GM18499 (cell line): ENCODE results near the gene EVI5L.
"Not testable (repeated sequence)": the region's sequence is repeated elsewhere in the genome, so short reads cannot be mapped to it uniquely, and the experiment has no call there.

Experiments
- ATAC-seq: cut with Tn5 transposase; IDR thresholded peaks from one replicate; pipeline ENCODE4 v1.9.1; 2021; ENCODE audit warnings: moderate number of reproducible peaks; ENCODE audit not compliant: insufficient read depth, unreplicated experiment

Gene EVI5L

DNA sequence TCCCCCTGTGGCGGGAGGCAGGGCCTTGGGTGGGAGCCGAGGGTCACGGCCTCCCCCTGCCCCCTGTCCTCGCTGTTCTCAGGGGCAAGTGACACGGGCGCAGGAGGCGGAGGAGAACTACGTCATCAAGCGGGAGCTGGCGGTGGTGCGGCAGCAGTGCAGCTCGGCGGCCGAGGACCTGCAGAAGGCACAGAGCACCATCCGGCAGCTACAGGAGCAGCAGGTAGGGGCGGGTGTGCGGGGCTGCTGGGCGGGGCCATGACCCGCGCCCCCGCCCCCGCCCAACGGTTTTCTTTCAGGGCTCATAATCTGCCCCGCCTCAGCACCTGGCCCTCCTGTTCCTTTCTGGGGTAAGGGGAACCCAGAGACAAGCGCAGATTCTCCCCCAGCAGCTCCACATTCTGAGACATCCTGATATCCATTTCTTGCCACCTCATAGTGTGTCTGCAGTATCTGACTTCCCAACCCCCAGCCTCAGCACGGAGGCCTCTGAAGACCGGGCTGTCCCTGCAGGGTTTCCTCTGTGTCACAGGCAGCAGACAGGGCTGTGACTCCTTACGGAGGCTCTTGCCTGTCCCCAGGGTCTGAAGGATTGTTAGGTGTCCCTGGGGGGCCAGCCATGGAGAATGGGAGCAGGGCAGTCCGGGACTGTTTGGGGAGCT lies 28.2 kb downstream of the EVI5L start:
- no peak for ATAC-seq

DNA sequence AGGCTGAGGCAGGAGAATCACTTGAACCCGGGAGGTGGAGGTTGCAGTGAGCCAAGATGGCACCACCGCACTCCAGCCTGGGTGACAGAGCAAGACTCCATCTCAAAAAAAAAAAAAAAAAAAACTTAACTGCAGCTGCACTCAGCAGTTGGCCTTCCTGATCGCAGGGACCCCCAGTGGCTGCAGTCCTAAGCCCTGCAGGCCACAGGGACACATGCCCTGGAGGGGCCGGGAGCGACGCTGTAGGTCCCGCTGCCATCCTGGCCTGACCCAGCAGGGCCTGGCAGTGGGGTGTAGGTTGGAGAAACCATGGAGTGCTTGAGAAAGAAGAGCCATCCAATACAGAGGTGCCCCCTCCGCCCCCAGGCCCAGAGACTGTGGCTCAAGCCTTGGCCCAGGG lies 29.1 kb downstream of the EVI5L start:
- not testable (repeated sequence) for ATAC-seq

DNA sequence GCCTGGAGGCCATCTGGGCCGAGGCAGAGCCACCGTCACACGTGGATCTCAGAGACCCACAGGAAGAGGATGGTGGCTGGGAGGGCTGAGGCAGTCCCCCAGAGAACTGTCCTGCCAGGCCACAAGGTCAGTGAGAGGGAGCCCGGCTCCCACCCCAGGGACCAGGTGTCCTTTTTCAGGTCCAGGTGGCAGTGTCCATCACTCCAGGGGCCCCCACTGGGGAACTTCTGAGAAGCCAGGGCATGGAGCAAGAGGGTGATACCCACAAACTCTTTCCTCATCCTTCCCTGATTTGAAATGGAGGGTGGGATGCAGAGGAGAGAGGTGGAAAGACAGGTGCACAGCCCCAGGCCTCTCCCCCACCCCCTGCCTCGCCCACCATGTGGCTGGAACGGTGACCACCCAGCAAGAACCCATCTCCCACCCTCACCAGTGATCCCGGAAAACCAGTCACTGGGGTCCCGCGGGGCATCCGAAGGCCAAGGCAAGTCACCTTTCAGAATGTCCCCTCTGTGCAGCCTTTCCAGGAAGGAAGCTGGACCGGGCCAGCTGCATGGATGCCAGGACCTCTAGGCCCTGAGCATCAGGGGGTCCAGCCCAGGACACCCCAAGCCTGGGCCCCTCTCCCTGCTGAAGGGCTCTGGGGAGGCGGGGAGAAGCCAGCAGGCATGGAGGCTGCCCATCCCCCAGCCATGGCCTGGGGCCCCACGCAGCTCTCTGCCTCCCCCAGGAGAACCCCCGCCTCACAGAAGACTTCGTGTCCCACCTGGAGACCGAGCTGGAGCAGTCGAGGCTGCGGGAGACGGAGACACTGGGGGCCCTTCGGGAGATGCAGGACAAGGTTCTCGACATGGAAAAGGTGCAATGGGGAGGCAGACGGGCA lies 30.1 kb downstream of the EVI5L start:
- no peak for ATAC-seq

DNA sequence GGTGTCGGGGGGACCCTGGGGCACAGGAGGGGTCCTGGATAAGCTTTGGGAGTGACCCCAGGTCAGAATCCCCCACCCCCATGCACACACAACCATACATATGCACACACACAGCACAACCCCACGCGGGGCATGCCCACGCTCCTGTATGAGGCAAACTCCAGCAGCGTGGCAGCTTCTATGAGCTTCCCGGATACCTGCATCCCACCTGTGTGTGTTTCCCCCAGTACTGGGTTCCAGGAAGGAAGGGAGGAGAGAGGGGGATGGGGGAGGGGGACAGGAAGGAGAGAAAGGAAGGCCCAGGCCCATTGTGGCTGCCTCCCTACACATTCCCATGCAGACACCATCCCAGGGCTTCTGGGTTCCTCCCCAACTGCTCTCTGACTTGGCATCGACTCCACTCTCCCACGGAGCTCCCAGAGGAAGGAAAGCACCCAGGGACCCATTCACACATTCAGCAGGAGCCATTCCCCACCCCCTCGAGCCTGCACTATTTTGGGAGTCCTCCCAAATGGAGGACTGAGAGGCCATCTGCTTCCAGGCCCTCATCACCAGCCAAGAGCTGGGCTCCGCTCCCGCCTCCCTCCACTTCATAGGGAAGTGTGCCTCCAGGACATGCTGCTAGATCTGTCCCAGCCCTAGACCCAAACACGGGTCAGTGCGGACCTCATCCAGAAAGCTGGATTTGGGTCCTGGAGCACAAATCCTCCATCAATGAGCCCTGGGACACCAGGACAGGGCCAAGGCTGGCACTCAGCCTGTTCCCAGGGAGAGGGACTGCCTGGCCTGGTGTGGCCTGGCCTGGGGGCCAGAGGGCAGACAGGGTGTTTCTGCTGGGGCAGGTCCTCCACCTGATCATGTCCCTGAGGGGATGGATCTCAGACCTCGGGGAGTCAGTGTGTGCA lies 30.9 kb downstream of the EVI5L start:
- no peak for ATAC-seq

DNA sequence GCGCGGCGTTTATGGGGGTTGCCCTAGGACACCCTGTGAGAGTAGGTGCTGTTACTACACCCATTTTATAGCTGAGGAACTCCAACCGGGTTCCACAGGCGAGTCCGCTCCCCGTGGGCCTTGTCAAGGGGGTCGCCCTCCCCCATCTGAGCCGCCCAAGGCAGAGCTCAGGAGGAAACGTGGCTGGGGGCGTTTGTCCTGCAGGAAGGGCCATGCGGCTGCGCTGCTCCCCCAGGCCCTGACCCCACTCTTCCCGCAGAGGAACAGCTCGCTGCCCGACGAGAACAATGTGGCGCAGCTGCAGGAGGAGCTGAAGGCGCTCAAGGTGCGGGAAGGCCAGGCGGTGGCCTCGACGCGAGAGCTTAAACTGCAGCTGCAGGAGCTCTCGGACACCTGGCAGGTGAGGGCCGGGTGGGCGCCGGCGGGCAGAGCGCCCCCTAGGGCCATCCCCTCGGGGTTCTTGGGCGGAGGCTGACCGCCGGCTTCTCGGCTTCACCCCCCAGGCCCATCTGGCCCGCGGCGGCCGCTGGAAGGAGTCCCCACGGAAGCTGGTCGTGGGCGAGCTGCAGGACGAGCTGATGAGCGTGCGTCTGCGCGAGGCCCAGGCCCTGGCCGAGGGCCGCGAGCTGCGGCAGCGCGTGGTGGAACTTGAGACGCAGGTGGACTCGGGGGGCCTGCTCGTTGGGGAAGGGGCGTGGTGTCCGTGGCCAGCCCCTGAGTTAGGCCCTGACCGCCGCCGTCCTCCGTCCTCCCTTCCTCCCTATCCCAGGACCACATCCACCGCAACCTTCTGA lies 31.8 kb downstream of the EVI5L start:
- ATAC-seq = no peak

DNA sequence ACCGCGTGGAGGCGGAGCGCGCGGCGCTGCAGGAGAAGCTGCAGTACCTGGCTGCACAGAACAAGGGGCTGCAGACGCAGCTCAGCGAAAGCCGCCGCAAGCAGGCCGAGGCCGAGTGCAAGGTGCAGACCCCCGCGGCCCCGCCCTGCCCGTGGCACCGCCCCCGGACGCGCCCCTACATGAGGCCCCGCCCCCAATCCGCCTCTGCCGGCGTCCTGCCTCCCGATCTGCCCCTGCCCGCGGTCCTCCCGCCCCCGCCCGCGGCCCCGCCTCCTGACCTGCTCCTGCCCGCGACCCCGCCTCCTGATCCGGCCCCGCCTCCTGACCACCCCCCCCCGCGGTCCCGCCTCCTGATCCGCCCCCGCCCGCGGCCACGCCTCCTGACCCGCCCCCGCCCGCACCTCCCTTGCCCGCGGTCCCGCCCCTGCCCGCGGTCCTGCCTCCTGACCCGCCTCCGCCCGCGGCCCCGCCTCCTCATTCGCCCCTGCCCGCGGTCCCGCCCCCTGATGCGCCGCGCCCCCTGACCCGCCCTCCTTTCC lies 32.5 kb downstream of the EVI5L start:
- ATAC-seq = no peak

DNA sequence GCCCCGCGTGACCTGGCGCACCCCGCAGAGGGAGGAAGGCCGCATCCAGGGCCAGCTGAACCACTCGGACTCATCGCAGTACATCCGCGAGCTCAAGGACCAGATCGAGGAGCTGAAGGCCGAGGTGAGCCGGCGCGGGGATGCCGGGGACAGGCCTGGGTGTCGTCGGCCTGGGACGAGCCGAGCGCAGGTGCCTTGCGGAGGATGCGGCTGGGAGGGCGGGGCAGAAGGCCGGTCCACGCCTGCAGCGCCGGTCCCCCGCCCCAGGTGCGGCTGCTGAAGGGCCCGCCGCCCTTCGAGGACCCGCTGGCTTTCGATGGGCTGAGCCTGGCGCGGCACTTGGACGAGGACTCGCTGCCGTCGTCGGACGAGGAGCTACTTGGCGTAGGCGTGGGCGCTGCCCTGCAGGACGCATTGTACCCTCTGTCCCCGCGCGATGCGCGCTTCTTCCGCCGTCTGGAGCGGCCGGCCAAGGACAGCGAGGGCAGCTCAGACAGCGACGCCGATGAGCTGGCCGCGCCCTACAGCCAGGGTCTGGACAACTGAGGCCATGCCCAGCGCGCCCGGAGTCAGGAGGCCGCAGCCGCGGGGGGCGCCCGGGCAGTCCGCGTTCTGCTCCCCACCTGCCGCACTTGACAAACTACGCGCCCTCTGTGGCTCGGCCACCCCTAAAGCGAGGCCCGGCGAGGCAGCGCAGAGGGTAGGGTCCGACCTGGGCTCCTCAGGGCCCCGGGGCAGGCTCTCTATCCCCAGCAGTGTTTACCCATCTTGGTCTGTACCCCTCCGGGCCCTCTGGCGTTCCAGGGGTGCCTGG lies 33.3 kb downstream of the EVI5L start:
- ATAC-seq = no peak

DNA sequence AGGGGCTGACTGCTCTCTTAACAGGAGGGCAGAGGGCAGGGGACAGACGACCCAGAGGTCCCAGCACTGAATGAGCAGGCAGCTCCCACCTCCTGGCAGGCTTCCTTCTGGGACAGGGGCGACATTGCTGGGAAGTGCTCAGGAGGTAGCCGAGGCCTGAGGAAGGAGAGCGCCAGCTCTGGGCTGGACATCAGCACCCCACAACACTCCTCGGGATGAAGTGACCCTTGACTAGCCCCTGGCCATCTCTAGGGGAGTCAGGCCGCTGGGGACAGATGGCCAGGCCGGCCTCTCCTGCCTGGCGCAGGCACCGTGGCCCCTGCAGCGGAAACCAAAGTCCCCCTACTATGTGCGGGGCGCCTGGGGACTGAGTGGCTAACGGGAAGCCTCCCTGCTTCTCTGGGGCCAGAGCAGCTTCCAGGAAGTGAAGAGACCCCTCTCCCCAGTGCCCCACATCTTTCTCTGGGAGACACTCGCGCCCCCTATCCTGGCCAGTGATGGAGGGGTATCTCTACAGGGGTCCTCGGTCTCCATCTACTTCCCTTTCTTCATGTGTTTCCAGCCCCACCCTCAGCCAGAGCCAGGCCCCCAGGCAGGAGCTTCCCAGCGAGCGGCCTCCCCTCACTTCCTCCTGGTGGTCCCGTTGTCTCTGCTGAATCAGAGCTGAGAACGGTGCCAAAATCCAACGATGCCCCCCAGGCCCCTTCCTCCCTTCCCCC lies 34.1 kb downstream of the EVI5L start:
- no peak for ATAC-seq

DNA sequence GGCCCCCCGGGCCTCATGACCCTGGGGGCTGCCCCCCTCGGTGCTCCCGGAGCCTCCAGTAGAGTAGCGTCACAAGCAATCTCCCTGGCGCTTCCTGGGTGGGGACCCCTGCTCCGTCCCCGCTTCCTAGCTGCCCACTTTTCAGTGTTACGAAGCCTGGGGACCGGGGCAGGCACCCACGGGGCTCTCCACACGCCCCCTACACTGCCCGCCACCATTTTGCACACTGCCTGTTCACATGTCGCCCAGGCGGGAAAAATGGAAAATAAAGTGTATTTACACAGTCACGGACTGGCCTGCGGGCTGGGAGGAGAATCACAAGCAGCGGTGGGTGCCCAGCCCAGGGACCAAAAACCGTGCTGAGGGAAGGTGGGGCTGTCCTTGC lies 34.7 kb downstream of the EVI5L start:
- no peak for ATAC-seq

DNA sequence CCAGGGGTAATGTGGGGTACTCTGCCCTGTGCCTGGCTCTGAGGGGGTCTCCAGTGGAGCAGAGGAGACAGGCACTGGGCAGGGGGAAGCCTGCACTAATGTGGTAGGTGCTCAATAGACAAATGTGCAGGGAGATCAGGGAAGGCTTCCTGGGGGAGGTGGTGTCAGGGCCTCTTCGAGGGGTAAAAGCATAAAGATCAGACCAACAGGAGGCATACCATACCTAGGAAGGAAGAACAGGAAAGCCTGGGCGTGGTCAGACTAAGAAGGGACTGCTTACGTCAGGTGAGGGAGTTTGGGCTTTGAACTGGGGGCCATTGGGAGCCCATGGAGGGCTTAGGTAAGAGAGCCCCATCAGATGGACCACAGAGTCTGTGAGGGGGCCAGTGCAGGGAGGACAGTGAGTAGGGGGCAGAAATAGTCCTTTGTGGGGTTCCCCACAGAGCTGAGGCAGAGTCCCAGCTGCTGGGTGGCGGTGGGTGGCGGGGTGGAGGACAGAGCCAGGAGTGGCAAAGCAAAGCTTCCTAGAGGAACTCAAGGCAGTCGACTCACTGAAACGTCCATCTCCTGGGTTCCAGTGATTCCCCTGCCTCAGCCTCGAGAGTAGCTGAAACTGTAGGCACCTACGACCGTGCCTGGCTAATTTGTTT lies 35.4 kb downstream of the EVI5L start:
- no peak for ATAC-seq

DNA sequence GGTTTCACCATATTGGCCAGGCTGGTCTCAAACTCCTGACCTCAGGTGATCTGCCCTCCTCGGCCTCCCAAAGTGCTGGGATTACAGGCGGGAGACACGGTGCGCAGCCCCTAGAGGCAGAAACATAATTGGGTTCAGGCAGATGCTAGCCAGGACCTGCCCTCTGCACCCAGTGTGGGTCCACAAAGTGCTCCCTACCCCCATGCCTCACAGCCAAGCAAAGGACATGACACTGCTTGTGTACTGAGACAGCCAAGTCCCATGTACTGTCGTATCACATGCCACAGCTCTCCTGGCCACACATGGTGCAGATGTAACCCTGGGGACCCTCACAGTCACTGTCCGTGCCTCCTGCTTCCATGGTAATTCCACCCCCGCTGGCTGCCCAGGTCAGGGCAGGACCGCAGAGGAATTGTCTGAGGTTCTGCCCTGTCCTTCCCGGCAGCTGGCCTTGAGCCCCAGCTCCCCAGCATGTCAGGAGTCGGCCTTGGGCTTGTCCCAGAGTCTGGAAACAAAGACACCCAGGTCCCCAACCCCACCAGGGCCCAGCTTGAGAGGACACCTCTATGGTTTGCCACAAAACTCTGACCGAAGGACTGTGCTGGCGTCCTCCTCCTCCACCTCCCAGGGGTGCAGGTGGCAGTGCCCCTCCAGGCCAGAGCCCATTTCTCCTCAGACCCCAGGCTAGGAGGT lies 36.5 kb downstream of the EVI5L start:
- ATAC-seq = no peak

DNA sequence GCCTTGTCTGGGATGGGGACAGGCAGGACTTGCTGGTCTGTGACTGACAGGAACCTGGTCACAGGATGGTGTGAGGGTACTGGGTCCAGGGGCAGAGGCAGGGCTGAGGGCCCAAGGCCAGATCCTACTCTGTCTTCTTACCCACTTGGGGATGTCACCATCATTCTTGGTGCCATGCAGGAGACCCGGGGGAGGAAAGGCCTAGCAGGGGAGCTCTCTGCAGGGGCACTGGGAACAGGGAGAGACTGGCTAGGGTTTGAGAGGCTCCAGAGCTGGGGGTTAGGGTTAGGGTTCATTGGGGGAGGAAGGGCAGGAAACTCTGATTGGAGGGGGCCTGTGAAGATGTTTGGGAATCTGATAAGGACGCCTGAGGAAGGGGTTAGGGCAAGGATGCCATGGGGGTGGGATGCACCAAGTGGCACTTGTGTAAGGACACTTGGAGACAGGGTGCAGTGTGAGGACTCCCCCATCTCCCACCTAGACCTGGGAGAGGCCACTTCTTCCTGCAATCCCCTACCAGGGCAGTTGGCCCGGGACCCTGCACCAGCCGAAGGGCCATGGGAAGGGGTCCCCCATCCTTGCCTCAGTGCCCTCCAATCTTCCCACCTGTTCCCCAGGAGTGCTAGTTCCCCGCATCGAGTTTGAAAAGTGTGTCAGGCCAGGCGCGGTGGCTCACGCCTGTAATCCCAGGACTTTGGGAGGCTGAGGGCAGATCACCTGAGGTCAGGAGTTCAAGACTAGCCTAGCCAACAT lies 37.2 kb downstream of the EVI5L start:
- no peak for ATAC-seq

DNA sequence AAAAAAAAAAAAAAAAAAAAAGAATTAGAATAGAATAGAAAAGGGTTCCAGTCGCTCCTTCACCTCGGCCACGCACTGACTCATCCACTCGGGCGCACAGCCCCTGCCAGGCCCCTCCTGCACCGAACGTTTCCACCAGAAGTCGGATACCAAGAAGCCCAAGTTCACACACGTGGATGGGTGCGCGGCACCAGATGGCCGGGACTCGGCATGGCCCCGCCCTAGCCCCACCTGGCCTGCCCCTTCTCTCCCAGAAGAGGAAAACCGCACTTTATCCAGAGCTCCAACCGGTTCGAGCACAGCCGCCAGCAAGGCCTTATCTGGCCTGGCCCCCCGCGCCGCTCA lies 38.3 kb downstream of the EVI5L start:
- no peak for ATAC-seq

DNA sequence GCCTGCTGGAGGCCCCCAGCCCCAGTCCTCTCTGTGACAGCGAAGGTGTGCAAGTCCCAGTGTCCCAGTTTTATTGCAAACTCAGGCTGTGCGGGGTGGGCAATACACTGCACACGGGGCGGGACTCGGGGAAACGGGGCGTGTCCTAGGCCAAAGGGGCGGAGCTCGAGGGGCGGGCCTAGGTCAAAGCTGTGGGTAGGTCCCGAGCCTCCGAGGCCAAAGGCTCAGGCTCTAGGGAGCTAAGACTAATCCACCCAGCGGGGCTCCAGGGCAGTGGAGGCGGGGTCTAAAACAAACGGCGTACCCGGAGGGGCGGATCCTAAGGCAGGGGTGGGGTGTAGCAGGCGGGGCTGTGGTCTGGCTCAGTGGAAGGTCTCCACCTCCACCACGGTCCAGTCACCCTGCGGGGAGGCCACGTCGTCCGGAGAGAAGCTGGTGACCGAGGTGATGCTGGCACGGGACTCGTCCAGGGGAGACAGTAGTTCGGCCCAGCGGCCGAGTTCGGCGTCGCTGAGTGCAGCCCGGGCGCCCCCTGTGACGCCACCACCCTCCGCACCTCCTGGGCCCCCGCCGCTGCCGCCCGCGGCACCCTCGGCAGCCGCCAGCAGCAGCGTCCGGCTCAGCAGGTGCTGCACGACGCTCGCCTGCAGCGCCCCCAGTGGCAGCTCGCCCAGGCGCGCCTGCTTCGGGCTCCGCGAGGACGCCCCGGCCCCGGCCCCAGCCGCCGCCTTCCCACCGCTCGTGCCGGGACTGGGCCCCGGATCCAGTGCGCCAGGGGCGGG lies 38.8 kb downstream of the EVI5L start:
- no peak for ATAC-seq

DNA sequence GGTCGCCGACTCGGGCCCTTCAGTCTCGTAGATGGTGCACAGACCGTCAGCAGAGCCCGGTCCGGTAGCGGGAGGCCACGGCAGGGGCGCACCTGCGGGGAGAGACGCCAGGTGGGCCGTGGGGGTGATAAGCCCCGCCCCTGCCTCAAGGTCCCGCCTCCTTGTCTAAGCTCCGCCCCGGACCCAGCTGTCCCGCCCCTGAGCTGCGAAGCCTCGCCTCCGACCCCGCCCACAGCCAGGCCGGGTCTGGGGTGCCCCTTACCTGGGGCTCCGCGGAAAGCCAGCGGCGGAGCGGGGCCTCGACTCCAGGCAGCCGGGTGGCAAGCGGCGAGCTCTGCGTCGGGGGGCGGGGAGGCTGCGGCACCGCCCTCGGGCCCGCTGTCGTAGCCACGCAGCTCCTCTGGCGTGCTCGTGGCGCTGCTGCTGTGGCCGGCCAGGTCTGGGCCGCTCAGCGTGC lies 39.5 kb downstream of the EVI5L start:
- no peak for ATAC-seq
